Prostate gland (tissue), 2 donors: Measurements from ENCODE around the gene LENG1.

ENCODE experiments used
- POLR2A ChIP-seq: fragments of 450-650 bp; IDR thresholded peaks from one replicate; pipeline ENCODE4 v1.6.1; 2016; ENCODE audit warnings: antibody characterized with exemption, mild to moderate bottlenecking
- POLR2AphosphoS5 ChIP-seq: sonication (generic); formaldehyde crosslinking; IDR thresholded peaks from one replicate; pipeline ENCODE4 v1.6.1; 2017; ENCODE audit warnings: antibody characterized with exemption
- TF ChIP-seq, protein P1 (sequence below), 4 experiments: fragments of 200-600 bp in 2 of 4; fragments of 450-650 bp in 2 of 4; sonication (generic) in 2 of 4; IDR thresholded peaks; 1 replicate in 3 of 4; 2 replicates in 1 of 4; pipeline ENCODE4 v1.5.1; 2016 to 2019; ENCODE audit warnings: antibody characterized with exemption in 4 of 4, mild to moderate bottlenecking in 2 of 4, moderate library complexity in 2 of 4

- TF ChIP-seq, protein P1, sequence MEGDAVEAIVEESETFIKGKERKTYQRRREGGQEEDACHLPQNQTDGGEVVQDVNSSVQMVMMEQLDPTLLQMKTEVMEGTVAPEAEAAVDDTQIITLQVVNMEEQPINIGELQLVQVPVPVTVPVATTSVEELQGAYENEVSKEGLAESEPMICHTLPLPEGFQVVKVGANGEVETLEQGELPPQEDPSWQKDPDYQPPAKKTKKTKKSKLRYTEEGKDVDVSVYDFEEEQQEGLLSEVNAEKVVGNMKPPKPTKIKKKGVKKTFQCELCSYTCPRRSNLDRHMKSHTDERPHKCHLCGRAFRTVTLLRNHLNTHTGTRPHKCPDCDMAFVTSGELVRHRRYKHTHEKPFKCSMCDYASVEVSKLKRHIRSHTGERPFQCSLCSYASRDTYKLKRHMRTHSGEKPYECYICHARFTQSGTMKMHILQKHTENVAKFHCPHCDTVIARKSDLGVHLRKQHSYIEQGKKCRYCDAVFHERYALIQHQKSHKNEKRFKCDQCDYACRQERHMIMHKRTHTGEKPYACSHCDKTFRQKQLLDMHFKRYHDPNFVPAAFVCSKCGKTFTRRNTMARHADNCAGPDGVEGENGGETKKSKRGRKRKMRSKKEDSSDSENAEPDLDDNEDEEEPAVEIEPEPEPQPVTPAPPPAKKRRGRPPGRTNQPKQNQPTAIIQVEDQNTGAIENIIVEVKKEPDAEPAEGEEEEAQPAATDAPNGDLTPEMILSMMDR (IDR thresholded peaks at IDR 0.05): no peak
- TF ChIP-seq POLR2AphosphoS5 (no peak), POLR2A (no peak)
These were observed 18.2 kb downstream of the LENG1 start for GRCh38 chr19:54141356-54141755.
